GM18520 (cell line): ENCODE results near the gene ABCC10.
"Not testable (repeated sequence)": the region's sequence is repeated elsewhere in the genome, so short reads cannot be mapped to it uniquely, and the experiment has no call there.

Source experiments
- ATAC-seq: cut with Tn5 transposase; IDR thresholded peaks from one replicate; pipeline ENCODE4 v1.9.1; 2021; ENCODE audit not compliant: unreplicated experiment

ABCC10 gene

DNA sequence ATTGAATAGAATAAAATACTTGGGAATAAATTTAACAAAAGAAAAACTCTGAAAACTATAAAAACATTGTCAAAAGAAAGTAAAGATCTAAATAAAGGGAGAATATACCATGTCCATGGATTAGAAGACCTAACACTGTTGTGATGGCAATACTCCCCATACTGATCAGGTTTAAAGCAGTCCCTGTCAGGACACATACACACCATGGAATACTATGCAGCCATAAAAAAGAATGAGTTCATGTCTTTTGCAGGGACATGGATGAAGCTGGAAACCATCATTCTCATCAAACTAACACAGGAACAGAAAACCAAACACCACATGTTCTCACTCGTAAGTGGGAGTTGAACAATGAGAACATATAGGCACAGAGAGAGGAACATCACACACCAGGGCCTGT lies 16.6 kb upstream of the ABCC10 start:
- not testable (repeated sequence) for ATAC-seq

DNA sequence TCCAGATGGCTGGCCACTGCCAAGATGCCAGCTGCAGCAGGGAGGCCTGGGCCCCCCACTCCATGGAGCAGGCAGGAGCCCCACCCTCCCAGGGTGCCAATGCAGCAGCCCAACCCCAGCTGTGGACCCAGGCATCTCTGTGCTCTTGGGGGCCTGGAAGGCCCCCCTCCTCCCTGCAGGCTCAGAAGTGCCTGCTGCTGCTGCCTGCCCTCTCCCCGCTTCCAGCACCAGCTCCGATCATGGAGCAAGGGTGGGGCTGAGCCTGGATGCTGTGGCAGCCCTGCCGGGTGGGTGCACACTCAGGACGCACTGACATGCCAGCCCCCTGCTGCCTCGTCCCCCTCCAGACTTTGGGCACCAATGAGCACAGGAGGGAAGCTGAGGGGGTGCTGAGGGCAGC lies 14.8 kb upstream of the ABCC10 start:
- ATAC-seq: no peak

- ATAC-seq: no peak
Observed at GRCh38 chr6:43413002-43413401, 14.3 kb upstream of the ABCC10 start.

DNA sequence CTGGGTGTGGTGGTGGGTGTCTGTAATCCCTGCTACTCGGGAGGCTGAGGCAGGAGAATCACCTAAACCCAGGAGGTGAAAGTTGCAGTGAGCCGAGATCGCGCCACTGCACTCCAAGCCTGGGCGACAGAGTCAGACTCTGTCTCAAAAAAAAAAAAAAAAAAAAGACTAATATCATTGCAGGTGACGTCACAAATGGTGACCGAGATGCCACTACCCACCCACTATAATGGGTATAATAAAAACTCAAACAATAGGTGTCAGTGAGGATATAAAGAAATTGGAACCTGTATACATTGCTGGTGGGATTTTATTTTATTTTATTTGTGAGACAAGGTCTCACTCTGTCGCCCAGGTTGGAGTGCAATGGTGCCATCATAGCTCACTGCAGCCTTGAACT lies 12.1 kb upstream of the ABCC10 start:
- ATAC-seq: not testable (repeated sequence)

- ATAC-seq: no peak
Observed at GRCh38 chr6:43416935-43417334, 10.4 kb upstream of the ABCC10 start.

GRCh38 chr6:43420012-43420709 lies 7.2 kb upstream of the ABCC10 start:
- no peak for ATAC-seq

DNA sequence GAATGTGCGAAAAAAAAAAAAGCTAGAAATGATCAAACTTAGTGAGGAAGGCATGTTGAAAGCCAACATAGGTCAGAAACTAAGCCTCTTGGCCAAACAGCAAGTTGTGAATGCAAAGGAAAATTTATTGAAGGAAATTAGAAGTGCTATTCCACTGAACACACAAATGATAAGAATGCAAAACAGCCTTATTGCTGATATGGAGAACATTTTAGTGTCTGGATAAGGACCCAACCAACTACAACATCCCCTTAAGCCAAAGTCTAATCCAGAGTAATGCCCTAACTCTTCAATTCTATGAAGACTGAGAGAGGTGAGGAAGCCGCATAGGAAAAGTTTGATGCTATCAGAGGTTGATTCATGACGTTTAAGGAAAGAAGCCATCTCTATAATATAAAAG lies 5.5 kb upstream of the ABCC10 start:
- no peak for ATAC-seq

- ATAC-seq: not testable (repeated sequence)
Observed at GRCh38 chr6:43425083-43425482, 2.3 kb upstream of the ABCC10 start.

GRCh38 chr6:43426928-43427405 lies 374 bp upstream of the ABCC10 start:
- no peak for ATAC-seq

- no peak for ATAC-seq
Observed at GRCh38 chr6:43428112-43428570, 800 bp downstream of the ABCC10 start.

DNA sequence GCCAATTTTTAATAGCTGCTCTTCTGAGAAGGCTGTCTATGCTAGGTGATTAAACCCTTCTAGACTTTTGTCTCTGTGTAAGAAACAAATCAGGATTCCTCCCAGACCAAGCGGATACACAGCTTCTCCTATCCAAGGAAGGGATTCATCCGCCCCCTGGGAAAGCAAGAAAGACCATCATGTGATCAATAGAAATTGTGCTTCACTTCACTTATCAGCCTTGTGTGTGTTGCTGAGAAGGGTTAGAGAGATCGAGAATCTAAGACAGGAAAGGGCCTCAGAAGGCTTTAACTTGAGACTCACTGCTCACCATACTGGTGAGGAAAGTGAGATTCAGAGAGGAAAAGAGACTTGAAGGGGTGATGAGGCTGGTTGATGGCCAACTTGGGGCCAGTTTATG lies 1.5 kb downstream of the ABCC10 start:
- ATAC-seq: no peak

GRCh38 chr6:43432009-43432945 lies 4.9 kb downstream of the ABCC10 start:
- ATAC-seq: no peak

DNA sequence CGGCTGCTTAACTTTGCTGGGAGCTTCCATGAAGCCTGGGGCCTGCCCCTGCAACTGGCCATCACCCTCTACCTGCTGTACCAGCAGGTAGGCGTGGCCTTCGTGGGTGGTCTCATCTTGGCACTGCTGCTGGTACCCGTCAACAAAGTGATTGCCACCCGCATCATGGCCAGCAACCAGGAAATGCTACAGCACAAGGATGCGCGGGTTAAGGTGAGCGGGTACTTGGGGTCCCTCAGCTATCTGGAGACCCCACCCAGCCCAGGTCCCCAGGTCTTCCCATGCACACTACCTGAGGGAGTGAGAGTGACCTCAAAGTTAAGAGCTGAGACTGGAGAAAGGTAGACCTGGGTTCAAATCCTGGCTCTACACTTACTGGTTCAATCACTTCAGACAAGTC lies 5.8 kb downstream of the ABCC10 start:
- no peak for ATAC-seq

- no peak for ATAC-seq
Observed at GRCh38 chr6:43434001-43434840, 6.9 kb downstream of the ABCC10 start.

DNA sequence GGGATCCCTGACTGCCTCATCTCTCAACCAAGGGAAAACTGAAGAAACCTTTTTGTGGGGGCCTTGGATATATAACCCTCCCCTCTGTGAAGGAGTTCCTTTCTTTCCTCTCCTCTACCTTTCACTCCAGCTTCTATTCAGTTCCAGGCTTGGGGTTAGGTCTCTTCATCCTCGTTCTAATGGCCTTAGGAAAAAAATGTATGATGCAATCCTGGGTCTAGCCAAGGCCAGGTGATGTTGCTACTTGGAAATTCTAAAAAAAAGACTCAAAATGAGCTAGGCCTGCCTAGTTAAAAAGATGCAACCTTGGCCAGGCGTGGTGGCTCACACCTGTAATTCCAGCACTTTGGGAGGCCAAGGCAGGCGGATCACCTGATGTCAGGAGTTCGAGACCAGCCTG lies 7.6 kb downstream of the ABCC10 start:
- ATAC-seq: no peak

DNA sequence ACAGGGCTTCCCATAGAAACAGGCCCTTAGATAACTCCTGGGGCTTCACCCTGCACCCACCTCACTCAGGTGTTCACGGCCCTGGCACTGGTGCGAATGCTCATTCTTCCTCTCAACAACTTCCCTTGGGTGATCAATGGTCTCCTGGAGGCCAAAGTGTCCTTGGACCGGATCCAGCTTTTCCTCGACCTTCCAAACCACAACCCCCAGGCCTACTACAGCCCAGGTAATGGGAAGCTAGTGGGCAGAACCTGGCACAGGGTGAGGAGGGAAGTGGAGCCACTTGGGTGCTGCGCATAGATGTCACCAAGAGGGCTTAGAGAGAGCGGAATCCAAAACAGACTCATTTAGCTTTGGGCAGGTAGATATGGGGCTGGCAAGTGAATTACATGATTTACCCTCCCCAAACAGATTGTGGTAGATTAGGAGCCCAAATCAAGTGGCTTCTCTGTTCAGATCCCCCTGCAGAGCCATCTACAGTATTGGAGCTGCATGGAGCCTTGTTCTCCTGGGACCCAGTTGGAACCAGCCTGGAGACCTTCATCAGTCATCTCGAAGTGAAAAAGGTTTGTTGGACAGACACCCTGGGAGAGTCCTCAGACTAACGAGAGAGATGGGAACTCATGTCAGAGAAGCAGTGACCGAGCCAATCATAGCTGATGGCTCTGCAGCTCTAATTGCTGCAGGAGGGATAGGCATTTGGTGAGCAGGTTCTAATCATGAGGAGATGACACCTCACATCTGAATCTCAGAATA lies 8.5 kb downstream of the ABCC10 start:
- no peak for ATAC-seq

DNA sequence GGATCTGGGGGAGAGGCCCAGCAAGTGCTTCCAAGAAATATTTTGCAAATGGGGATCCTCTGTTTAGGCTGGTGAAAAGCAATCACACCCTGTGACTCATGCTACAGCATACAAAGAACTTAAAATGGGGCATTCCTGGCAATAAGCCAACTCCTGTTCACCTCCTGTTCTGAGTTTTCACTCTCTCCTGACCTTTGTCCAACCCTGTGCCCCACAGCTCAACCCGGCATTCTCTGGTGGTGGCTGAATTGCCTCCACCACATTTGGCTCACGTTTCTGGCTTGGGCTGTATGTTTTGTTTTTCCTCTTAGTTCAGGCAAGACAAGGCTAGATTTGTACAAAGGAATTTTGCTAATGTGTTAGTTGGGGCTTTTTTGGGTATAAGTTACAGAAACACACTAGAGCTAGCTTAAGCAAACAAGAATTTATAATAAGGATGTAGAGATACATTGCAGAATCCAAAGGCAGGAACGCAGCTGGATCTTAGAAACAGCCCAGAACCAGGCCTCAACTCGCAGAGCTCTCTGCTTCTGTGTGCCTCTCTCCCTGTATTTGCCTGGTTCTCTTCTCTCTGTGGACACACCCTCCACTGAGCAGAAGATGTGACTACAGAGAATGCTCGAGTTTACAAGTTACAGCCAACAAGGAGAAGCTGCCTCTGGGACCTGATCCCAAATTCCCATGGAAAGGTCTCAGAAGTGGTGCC lies 9.4 kb downstream of the ABCC10 start:
- no peak for ATAC-seq

- no peak for ATAC-seq
Observed at GRCh38 chr6:43437700-43438099, 10.4 kb downstream of the ABCC10 start.

- no peak for ATAC-seq
Observed at GRCh38 chr6:43442935-43443334, 15.6 kb downstream of the ABCC10 start.

- no peak for ATAC-seq
Observed at GRCh38 chr6:43444036-43444435, 16.7 kb downstream of the ABCC10 start.
